ENCODE results near the gene TLE3.

The TLE3 gene

GRCh38 chr15:70046679-70047369 is 50.9 kb downstream of the TLE3 start:
- no peak for DNase-seq

- peak; percentile 26 for DNase-seq
Observed at GRCh38 chr15:70045045-70045444, 52.7 kb downstream of the TLE3 start.

GRCh38 chr15:70044168-70044567 is 53.5 kb downstream of the TLE3 start:
- no peak for DNase-seq

DNA sequence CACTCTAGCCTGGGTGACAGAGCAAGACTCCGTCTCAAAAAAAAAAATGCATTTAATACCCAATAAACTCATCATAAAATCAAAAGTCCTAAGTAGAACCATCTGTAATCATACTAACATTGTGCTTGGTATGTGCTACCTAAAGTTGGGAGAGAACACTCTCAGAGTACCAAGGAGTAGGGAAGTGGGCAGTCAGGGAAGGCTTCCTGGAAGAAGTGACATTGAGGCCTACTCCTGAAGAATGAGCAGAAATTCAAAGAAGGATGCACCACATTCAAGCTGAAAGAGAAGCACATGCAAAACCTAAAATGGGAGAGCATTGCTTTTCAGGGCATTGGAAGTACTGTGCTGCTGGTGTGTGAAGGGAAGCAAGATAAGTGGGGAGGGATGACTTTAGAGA is 54.1 kb downstream of the TLE3 start:
- DNase-seq = no peak

DNA sequence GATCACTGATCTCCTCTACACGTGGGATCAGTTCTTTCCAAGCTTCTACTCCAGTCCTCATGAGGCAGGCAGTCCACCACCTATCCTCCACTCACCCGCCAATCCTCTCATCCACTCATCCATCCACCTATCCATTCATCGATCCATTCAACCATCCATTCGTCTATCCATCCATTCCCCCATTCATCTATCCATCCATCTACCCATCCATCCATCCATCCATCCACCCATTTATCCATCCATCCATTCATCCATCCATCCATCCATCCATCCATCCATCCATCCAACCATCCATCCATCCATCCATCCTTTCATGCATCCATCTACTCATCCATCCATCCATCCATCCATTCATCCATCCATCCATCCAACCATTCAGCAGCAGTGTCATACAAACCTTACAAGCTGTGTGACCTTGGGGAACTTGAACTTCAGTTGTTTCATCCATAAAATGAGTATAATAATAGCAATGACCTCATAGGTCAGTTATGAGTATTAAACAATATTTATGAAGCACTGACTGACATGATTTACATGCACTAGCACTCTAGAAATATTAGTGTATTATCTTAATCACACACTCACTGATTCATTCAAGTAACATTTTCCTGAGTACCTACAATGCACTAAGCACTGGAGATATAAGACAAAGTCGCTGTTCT is 55.0 kb downstream of the TLE3 start:
- no peak for DNase-seq

DNA sequence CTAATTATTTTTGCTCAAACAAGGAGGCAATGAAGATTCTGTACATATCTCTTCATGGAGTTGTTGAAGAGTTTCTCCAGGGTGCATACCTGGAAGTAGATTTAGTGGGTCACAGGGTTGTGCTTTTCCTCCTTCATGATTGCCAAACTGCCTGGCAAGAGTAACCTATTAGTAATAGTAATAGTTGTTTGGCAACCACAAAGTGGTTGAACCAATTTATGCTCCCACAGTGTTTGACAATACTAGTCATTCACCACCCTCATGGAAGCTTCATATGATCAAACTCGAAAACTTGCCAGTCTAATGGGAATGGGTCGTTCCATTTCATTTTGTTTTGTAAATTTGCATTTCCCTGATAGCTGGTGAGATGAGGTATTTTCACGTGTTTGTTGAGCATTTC is 57.8 kb downstream of the TLE3 start:
- no peak for DNase-seq

GRCh38 chr15:70038730-70039392 is 58.9 kb downstream of the TLE3 start:
- no peak for DNase-seq

DNA sequence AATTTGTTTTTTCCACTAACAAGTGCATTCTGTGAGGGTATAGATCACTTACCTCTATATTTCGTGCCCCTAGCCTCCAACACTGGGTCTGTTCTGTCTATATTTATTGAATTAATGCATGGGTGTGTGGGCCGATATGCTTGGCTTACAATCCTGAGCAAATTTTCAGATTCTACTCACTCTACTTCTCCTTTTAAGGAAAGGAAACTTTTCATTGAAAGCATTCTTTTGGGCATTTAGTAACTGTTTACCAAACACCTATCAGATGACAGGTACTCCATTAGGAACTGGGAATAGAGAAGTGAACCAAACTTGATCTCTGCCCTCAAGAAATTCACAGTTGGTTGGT is 60.5 kb downstream of the TLE3 start:
- DNase-seq = no peak

DNA sequence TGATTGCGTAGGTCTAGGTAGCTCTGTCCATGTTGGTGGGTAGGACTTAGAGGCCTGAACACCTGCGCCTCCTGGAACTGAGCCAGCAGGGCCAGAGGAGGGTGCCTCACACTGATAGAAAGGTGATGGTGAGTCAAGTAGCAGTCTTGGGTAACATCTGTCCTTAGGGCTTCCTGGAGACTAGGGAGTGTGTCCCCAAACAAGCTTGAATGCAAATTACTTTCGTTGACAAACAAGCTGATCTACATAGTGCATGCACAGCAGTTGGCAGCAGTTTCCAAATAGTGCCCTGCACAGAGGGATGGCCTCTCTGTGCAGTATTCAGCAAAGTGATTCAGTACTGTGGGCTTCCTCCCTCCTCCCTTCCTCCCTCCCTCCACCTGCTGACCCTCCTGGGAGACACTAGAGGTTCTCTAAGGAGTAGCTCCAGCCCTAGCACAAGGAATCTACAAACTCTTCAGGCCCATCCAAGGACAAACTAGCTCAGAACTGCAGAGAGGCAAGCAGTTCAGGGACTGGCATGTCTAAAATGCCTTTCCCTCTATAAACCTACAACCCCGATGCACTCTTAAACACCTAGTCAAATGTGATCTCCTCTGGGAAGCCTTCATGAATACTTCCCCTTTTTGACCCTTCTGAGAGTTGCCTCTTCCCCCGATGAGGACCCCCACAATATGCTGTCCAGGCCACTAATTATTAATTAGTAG is 61.0 kb downstream of the TLE3 start:
- no peak for DNase-seq

DNA sequence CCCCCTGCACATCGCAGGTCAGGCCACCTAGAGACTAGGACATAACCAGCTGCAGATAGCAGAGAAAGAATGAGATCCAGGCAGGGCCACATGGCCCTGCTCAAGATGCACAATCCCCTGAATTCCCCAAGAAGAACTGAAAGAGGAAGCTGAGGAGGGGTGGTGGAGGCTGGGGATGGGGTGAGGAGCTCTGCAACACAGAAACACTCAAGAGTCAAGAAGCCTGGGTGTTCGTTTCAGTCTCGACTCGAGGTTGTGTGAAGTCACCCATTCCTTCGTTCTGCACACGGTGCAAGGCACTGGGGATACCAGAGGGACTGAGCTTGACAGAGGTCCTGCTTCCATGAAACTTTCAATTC is 62.0 kb downstream of the TLE3 start:
- no peak for DNase-seq

DNA sequence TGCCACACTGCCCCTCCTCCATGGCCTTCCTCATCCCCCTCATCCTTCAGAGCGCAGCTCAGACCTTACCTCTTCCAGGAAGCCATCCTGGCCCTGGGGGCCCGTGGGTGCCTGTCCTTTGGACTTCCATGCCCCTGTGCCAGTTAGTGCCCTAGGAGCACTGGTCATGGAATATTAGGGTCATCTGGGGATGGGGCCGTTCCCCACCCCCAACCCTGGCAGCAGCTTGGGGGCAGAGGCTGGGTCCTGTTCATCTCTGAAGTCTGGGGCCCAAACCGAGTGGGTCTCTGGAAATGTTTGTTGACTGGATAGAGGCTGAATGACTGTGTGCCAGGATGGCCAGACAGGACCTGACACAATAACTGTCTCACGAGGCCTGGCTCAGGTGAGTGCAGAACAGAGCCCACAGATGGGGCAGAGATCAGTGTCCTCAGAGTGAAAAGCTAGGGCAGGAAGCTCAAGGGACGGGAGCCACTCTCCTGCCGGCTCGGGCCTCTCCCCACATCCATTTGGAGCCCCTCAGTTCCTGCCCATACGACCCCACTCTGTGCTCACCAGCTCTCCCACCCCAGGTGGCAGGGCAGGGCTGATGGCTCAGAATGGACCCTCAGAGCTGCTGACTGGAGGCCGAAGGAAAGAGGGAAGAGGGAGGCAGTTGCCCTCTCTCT is 62.5 kb downstream of the TLE3 start:
- DNase-seq = no peak

- no peak for DNase-seq
Observed at GRCh38 chr15:70034596-70034995, 63.1 kb downstream of the TLE3 start.

DNA sequence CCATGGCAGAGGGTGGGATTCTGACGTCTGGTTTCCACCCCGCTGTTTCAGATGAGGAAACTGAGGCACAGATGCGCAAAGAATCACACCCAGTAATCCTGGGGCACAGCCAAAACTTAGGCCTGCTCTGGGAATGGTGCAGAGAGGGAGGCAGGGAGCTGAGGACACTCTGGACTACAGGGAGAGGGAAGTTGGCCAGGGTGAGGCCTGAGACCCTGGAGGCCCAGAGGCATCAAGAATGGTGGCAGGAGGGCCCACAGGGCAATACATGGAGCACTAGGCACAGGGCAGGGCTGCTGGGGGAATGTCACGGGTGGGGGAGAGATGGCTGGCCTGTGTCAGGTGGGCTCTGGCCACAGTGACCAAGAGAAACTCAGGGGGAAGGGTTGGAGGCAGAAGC is 63.6 kb downstream of the TLE3 start:
- DNase-seq = no peak

GRCh38 chr15:70033529-70034140 is 64.1 kb downstream of the TLE3 start:
- peak; percentile 63 for DNase-seq

DNA sequence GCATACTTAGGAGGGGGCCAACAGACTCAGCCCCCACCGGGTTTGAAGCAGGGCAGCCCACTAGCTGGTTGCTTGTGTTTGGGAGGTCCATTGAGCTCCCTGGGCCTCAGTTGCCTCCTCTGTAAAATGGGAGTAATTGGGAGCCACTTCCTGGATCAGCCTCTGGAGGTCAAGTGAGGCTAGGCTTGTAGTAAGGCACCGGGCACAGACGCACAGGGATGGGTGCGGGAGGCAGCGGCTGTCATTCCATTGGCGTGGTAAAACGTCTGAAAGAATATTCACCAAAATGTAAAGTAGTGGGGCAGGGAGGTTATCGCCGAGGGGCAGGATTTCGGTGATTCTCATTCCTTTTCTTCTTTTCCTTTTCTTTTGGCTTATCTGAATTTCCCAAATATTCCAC is 64.6 kb downstream of the TLE3 start:
- DNase-seq = no peak

DNA sequence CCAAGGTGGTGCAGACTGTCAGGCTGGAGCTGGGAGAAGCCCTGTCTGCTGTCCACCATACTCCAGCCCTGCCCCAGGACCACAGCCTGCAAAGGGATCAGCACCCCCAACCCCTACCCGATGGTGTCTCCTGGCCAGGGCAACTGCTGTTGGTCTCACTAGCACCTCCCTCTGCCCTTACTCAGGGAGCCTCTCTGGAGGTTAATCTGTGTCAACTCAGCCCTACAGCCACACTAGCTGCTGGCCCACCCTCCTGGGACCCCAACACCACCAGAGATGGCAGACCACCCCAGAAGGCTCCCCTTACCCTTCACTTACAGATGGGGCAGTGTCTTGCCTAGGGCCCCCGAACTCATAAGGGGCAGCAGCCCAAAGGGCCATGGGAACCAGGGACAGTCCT is 65.2 kb downstream of the TLE3 start:
- DNase-seq = no peak

- no peak for DNase-seq
Observed at GRCh38 chr15:70031713-70032112, 66.0 kb downstream of the TLE3 start.

- DNase-seq = no peak
Observed at GRCh38 chr15:70031261-70031660, 66.5 kb downstream of the TLE3 start.

DNA sequence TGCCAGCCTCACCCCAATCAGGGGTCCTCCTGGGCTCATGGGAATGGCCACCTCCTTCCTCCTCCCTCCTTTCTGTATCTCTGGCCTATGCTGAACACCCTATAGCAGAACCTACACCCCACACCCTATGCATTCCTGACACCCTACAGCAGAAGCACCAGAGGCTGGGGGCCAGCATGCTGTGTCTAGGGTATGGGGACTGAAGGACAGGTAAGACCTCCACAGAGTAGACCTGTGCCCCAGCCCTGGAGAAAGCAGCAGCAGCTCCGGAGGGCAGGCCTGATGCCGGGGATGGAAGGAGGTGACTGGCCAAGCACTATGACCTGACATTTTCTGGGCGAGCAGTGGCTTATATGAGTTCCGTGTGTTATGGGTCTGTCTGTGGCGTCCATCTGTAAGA is 66.9 kb downstream of the TLE3 start:
- no peak for DNase-seq

DNA sequence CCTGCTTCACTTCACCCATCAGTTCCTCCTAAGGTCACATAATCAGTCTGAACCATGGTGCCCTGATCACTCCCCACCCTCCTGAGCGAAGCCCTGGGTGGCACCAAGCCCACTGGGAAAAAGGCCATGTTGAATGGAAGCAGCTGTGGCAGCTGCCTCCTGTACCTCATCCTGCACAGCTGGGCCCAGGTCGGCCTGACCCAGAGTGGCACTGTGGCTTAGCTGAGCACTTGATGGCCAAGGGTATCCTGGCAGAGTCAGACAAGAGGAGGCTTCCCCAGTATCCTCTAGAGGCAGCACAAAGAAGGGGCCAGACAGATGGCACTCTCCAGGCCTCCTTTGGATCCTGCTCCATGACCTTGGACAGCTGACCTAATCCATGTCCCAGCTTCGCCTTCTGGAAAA is 68.4 kb downstream of the TLE3 start:
- DNase-seq = no peak

DNA sequence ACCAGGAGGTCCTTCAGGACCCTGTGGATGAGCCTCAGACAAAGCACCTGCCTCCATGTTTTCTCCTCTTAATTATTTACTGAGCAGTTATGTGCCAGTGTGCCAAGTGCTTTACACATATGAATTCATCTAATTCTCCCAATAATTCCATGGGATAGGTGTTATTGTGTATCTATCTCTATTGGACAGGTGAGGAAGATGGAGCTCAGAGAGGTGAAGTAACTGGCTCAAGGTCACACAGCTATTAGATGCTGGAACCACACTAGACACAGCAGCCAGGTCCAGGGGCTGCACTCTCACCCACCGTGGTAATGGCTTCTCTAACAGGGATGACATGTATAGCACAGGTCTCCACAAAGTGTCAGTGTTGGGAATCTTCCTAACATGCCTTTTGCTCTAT is 70.2 kb downstream of the TLE3 start:
- no peak for DNase-seq

DNA sequence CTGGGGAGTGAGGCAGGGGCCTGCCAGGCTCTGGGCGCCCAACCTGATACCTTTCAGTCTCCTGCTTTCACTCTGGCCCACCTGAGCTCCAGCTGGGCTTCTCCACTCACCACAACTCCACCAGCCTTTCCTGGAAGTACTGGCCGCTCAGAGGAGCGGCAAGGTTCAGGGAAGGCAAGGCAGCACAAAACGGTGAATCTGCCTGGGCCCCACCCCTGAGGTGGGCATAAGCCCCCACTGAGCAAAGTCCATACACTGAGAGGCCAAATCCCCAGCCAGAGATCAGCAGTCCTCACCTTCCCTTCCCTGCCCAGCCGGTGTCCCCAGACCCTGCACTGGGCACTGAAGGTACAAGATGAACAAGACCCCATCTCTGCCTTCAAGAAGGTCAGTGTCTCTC is 70.7 kb downstream of the TLE3 start:
- DNase-seq = no peak

All from EL (cell line).